TTC549 (cell line): ENCODE measurements around the gene ETV3.

Source experiments
- FAIRE-seq: peaks from 2 replicates; lab custom pipeline; 2012; peaks lifted over from hg19 to GRCh38; lab: Jason Lieb, UNC

The ETV3 gene

GRCh38 chr1:157137408-157138219 is 581 bp downstream of the ETV3 start:
- FAIRE-seq = no peak

GRCh38 chr1:157137046-157137407 is 1.2 kb downstream of the ETV3 start:
- no peak for FAIRE-seq

GRCh38 chr1:157136133-157136532 is 2.1 kb downstream of the ETV3 start:
- FAIRE-seq = no peak

GRCh38 chr1:157135646-157136045 is 2.5 kb downstream of the ETV3 start:
- no peak for FAIRE-seq

GRCh38 chr1:157135070-157135469 is 3.1 kb downstream of the ETV3 start:
- FAIRE-seq = no peak

GRCh38 chr1:157134442-157134841 is 3.8 kb downstream of the ETV3 start:
- FAIRE-seq = no peak

GRCh38 chr1:157133426-157133825 is 4.8 kb downstream of the ETV3 start:
- FAIRE-seq = no peak

GRCh38 chr1:157132616-157133167 is 5.5 kb downstream of the ETV3 start:
- no peak for FAIRE-seq

GRCh38 chr1:157132111-157132510 is 6.1 kb downstream of the ETV3 start:
- FAIRE-seq = no peak

- FAIRE-seq = no peak
Observed at GRCh38 chr1:157131281-157131680, 6.9 kb downstream of the ETV3 start.

GRCh38 chr1:157124855-157125254 is 13.3 kb downstream of the ETV3 start:
- no peak for FAIRE-seq

GRCh38 chr1:157119448-157119847 is 18.7 kb downstream of the ETV3 start:
- no peak for FAIRE-seq

- no peak for FAIRE-seq
Observed at GRCh38 chr1:157119008-157119407, 19.2 kb downstream of the ETV3 start.

GRCh38 chr1:157117527-157118057 is 20.6 kb downstream of the ETV3 start:
- FAIRE-seq = no peak

- no peak for FAIRE-seq
Observed at GRCh38 chr1:157116737-157117103, 21.5 kb downstream of the ETV3 start.

- FAIRE-seq = no peak
Observed at GRCh38 chr1:157115851-157116736, 22.1 kb downstream of the ETV3 start.

- FAIRE-seq = no peak
Observed at GRCh38 chr1:157115429-157115838, 22.8 kb downstream of the ETV3 start.

- FAIRE-seq = no peak
Observed at GRCh38 chr1:157114183-157115121, 23.7 kb downstream of the ETV3 start.

- FAIRE-seq = no peak
Observed at GRCh38 chr1:157113631-157114030, 24.6 kb downstream of the ETV3 start.

GRCh38 chr1:157113106-157113505 is 25.1 kb downstream of the ETV3 start:
- FAIRE-seq = no peak

- no peak for FAIRE-seq
Observed at GRCh38 chr1:157112186-157112867, 25.9 kb downstream of the ETV3 start.
